ENCODE data around the gene ALAS1.
"Not testable (repeated sequence)": the region's sequence is repeated elsewhere in the genome, so short reads cannot be mapped to it uniquely, and the experiment has no call there.

The ALAS1 gene

DNA sequence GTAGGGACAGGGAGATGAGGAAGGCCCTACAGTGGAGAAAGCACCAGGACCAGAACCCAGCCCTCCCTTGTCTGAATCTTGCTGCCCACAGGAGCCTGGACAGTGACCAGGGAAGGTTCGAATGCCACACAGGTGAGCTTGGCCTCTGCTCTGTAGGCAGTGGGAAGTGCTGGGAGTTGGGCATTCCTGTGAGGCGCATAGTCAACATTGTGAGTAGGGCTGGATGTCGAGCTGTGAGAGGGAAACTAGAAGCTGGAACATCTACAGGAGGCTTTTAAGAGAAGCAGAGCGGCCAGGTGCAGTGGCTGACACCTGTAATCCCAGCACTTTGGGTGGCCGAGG, 20.3 kb upstream of the ALAS1 start:
- no peak for DNase-seq

- not testable (repeated sequence) for DNase-seq
These were observed 19.8 kb upstream of the ALAS1 start for GRCh38 chr3:52178126-52178525.

- DNase-seq: no peak
These were observed 19.4 kb upstream of the ALAS1 start for GRCh38 chr3:52178537-52178936.

GRCh38 chr3:52181543-52181942, 16.4 kb upstream of the ALAS1 start:
- DNase-seq: no peak

DNA sequence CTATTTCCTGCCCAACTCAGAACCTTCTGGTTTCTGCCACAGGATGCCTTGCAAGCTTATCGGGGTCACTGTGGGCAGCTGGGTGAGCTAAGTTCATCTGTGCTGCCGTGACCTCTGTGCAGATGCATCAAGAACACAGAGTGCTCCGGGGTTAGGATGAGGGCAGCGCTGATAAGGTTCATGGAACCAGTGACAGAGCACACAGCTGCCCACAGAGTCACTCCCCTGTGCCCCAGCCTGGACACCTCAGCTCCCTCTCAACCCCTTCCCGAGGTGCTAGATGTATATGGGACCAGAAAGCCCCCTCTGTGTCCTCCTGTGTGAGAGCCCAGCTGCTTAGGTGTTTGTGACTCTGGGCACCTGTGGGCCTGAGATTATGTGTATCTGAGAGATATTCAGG, 15.8 kb upstream of the ALAS1 start:
- DNase-seq: no peak

- no peak for DNase-seq
These were observed 15.3 kb upstream of the ALAS1 start for GRCh38 chr3:52182691-52183090.

- DNase-seq: no peak
These were observed 14.0 kb upstream of the ALAS1 start for GRCh38 chr3:52183786-52184445.

- DNase-seq: no peak
These were observed 13.3 kb upstream of the ALAS1 start for GRCh38 chr3:52184690-52185089.

- no peak for DNase-seq
These were observed 12.6 kb upstream of the ALAS1 start for GRCh38 chr3:52185311-52185710.

DNA sequence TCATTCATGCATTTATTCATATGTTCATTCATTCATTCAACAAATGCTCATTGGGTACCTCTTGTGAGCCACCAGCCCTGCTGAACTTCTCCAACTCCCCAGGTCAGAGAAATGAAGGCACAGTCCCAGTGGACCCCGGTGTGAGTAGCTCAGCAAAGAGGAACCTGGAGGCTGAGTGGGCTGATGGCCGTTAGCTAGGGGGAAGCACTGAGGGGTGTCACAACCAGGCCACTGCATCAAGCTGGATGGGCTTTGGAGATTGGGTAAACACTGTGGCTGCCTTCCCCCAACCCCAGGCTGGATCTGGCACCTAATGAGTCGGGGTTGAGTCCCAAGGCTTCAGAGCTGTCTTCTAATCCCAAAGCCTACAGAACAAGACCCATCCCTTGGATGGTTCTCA, 12.1 kb upstream of the ALAS1 start:
- no peak for DNase-seq

- DNase-seq: no peak
These were observed 11.2 kb upstream of the ALAS1 start for GRCh38 chr3:52186729-52187128.

- DNase-seq: no peak
These were observed 9.4 kb upstream of the ALAS1 start for GRCh38 chr3:52188556-52188955.

GRCh38 chr3:52190294-52191074, 7.5 kb upstream of the ALAS1 start:
- no peak for DNase-seq

DNA sequence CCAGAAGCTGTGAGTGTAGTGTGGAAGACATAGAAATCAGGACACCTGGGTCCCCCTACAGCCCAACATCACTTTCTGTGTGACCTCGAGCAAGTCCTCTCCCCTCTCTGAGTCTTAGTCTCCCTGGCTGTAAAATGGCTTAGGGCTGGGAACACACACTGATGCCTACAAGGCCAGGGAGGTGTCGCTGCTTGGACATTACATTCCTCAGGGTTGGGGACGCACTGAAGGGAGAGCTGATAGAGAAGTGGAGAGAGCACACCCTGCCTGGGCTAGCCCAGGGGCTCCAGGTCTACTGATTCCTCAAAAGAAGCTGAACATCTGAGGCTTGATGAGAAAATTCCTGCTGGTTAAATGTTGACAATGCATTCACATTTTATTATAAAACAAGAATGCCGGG, 6.3 kb upstream of the ALAS1 start:
- no peak for DNase-seq

DNA sequence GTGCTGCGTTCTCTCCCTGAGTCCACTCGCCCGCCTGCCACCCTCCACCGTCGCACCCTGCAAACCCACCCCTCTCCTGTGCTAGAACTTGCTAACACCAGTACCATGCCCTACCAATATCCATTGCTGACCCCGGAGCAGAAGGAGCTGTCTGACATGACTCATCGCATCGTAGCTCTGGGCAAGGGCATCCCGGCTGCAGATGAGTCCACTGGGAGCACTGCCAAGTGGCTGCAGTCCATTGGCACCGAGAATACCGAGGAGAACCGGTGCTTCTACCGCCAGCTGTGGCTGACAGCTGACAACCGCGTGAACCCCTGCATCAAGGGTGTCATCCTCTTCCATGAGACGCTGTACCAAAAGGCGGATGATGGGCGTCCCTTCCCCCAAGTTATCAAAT, 4.9 kb upstream of the ALAS1 start:
- DNase-seq: no peak

DNA sequence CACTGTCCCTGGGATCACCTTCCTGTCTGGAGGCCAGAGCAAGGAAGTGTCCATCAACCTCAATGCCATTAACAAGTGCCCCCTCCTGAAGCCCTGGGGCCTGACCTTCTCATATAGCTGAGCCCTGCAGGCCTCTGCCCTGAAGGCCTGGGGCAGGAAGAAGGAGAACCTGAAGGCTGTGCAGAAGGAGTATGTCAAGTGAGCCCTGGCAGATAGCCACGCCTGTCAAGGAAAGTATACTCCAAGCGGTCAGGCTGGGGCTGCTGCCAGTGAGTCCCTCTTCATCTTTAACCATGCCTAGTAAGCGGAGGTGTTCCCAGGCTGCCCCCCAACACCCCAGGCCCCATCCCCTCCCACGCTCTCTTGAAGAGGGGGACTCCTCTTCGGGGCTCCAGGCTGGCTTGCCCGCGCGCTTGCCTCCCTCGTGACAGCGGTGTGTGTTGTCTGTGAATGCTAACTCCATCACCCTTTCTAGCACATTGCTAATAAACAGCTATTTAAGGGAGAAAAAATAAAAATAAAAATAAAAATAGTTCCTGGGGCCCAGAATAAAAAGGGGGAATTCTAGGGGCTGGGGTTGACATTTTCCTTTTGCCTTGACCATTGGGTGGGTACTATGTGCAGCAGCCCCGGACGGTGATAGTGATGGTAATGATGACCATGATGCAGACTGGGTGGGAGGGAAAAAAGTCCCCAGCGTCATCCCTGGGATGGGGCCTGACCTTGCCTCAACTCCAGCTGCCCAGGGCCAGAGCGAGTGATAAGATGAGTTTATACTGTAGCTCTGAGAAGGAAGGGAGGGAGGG, 3.3 kb upstream of the ALAS1 start:
- peak; percentile 37 for DNase-seq

DNA sequence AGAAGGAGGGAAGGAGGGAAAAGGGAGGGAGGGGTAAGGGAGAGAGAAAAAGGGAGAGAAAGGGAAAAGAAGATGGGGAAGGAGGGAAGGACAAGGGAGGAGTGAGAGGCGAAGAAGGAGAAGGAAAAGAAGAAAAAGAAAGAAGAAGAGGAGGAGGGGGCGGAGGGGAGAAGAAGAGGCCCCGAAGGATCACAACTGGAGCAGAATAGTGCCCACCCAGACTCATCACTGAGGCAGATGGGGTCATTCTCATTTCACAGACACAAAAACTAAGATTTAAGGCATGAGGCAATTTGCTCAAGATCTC, 2.7 kb upstream of the ALAS1 start:
- no peak for DNase-seq

DNA sequence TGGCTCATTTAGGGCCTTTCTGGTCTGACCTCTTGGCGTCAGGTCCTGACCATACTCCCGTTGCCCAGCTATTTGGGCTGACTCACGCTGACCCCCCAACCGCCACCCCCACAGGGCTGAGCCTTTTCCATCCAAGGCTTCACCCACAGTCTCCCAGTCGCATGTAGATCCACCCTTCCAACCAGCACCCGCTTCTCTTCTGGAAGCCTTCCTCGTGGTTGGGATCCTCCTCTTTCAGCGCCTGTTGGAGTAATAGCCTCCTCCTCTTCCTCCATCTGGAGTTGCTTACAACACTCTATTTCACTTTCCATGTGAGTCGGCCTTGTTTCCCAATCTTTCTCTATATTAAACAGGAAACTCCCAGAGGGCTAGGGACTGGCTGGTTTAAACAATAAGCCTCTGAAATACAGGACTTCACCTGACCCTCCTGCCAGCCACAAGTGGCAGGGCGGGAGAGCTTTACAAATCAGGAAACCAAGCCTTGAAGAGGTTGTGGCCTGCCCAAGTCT, 2.1 kb upstream of the ALAS1 start:
- DNase-seq: no peak

DNA sequence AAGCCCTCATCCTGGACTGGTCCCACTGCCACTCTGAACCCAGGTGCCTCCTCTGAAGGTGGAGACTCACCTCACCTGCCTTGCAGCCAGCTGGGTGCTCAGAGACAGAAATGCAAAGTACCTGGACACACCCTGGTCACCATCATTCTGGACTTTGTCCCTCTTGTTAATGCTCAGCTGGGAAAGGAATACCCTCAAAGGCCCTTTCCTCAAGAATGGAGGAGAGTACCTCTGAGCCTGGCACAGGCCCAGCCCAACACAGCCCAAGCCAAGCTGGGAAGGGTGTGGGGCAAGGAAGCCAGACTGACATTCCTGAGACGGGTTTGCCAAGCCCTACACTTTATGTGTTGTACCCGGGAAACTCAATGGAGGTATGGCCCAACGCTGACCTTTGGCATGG, 983 bp upstream of the ALAS1 start:
- DNase-seq: no peak

- no peak for DNase-seq
These were observed 490 bp upstream of the ALAS1 start for GRCh38 chr3:52197499-52197841.

- DNase-seq: no peak
These were observed 966 bp downstream of the ALAS1 start for GRCh38 chr3:52198643-52199608.

- DNase-seq: no peak
These were observed 3.2 kb downstream of the ALAS1 start for GRCh38 chr3:52200981-52201679.

All from DMS79 (cell line).